SK-N-MC (cell line): Measurements from ENCODE around the gene TDP1.

Source experiments
- DNase-seq: peaks from one replicate; pipeline ENCODE4 v3.0.0-alpha.2; 2011; ENCODE audit warnings: low read depth, low spot score
- H3K27ac ChIP-seq: fragments of 200-600 bp; sonication (generic); 2 replicates; pipeline ENCODE4 v1.5.1; 2016; ENCODE audit warnings: mixed run types
- H3K36me3 ChIP-seq: fragments of 200-600 bp; sonication (generic); 2 replicates; pipeline ENCODE4 v1.6.1; 2017; ENCODE audit warnings: antibody characterized with exemption, low read length, mixed read lengths; ENCODE audit not compliant: insufficient read depth
- H3K4me3 ChIP-seq: fragments of 200-600 bp; sonication (generic); 2 replicates; pipeline ENCODE4 v1.5.1; 2016
- H3K9ac ChIP-seq: fragments of 200-600 bp; sonication (generic); 2 replicates; pipeline ENCODE4 v1.8.0; 2017; ENCODE audit warnings: mixed run types, mixed read lengths; ENCODE audit not compliant: insufficient read length
- H3K9me3 ChIP-seq: fragments of 200-600 bp; sonication (generic); 2 replicates; pipeline ENCODE4 v1.6.1; 2017; ENCODE audit warnings: low read depth, mild to moderate bottlenecking, antibody characterized with exemption, low read length, moderate library complexity, mixed read lengths
- EZH2 ChIP-seq: fragments of 200-600 bp; sonication (generic); IDR thresholded peaks from one replicate; pipeline ENCODE4 v1.6.1; 2017; ENCODE audit warnings: antibody characterized with exemption
- FOXP2 ChIP-seq: optimal IDR thresholded peaks from 2 replicates; pipeline ENCODE3; 2011; ENCODE audit warnings: mild to moderate bottlenecking, moderate library complexity; ENCODE audit not compliant: insufficient read depth; ENCODE audit errors: extremely low read length, control extremely low read depth
- POLR2AphosphoS5 ChIP-seq: IDR thresholded peaks from 2 replicates; pipeline ENCODE4 v1.6.1; 2012; ENCODE audit warnings: mild to moderate bottlenecking, low read depth, low read length, borderline replicate concordance

TDP1 gene

DNA sequence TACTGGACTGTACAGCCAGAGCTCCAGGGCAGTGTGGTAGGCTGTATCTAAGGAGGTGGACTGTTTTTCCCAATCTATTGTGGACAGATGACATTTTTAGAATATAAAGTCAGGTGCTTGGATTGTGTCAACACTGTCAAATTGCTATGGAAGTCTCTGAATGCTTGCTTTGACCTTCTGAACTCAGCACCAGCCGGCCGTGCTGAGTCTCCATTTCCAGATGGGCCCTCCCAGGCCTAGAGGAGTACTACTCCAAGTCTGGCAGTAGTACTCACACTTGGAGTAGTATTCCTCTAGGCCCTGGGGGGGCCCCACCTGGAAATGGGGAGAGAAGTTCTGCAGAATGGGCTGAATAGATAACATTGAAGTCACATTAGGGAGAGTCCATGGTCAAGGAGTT lies 89.9 kb downstream of the TDP1 start:
- H3K9me3 ChIP-seq: no peaks in the 10 kb centered on the region
- H3K4me3 ChIP-seq: no peak overlapping the region
- H3K36me3 ChIP-seq: 0 out of 2 replicates have a peak, but pooled peaks cover 7% of the 10 kb centered on the region
- no peak overlapping the region for H3K9ac ChIP-seq
- H3K27ac ChIP-seq: no peak overlapping the region
- TF ChIP-seq POLR2AphosphoS5 (no peak), EZH2 (no peak), FOXP2 (no peak)
- DNase-seq: no peak

DNA sequence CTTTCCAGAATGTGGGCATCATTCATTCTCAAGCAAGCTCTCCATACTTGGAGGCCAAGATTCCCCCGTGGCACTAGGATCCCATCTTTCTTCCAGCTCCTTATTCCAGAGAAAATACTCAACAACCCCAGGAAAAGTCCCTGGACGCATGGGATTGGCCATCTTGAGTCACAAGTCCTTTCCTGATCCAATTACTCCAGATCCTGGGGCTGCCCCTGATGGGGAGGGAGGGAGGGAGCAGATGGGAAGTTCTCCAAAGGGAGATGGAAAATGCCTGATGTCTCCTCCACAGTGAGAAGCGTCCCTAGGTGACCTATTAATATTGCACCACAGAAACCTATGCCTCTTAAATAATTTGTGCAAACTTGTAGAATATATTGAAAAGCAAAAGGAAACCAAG lies 93.7 kb downstream of the TDP1 start:
- no peak overlapping the region for H3K4me3 ChIP-seq
- H3K27ac ChIP-seq: no peak overlapping the region
- no peak for TF ChIP-seq EZH2
- no peak for TF ChIP-seq FOXP2
- no peak for TF ChIP-seq POLR2AphosphoS5
- no peaks in the 10 kb centered on the region for H3K36me3 ChIP-seq
- no peak for DNase-seq
- no peak overlapping the region for H3K9ac ChIP-seq
- no peaks in the 10 kb centered on the region for H3K9me3 ChIP-seq

DNA sequence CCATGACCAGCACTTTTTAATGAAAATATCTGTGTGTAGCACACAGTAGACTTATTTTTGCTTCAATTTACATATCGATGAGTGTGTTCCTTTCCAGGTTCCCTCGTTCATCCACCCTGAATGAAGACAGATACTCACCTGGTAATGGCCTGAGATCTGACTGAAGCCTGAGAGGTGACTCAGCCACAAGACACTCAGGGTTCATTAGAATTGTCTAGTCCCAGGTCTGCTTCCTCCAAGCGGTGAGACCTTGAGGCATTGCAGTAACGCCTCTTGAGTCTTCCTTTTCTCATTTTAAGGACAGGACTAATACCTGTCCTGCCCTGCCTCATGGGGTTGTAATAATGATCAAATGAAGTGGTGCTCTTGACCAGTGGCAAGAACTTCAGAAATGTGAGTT lies 94.5 kb downstream of the TDP1 start:
- TF ChIP-seq EZH2 (no peak), POLR2AphosphoS5 (no peak), FOXP2 (no peak)
- no peaks in the 10 kb centered on the region for H3K9me3 ChIP-seq
- H3K9ac ChIP-seq: no peak overlapping the region
- DNase-seq: no peak
- H3K27ac ChIP-seq: no peak overlapping the region
- no peak overlapping the region for H3K4me3 ChIP-seq
- no peaks in the 10 kb centered on the region for H3K36me3 ChIP-seq

DNA sequence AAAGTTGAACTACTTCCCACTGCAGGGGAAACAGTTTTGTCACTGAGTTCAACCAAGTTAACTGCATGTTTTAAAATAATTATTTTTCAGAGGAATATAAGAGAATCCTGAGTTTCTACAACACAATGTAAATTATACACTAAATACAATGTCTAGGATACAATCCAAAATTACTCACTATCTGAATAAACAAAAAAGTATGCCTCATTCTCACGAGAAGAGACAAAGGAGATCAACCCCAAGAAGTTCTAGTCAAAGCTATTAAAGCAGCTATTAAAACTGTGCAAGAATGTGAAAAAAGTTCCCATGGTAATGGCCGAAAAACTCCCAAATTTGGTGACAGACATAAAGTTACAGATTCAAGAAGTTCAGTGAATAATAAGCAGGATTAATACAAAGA lies 97.3 kb downstream of the TDP1 start:
- Histone ChIP-seq H3K9ac (no peak overlapping the region), H3K9me3 (no peaks in the 10 kb centered on the region), H3K27ac (no peak overlapping the region), H3K4me3 (no peak overlapping the region), H3K36me3 (no peaks in the 10 kb centered on the region)
- no peak for TF ChIP-seq FOXP2
- no peak for TF ChIP-seq EZH2
- TF ChIP-seq POLR2AphosphoS5: no peak
- DNase-seq: no peak

DNA sequence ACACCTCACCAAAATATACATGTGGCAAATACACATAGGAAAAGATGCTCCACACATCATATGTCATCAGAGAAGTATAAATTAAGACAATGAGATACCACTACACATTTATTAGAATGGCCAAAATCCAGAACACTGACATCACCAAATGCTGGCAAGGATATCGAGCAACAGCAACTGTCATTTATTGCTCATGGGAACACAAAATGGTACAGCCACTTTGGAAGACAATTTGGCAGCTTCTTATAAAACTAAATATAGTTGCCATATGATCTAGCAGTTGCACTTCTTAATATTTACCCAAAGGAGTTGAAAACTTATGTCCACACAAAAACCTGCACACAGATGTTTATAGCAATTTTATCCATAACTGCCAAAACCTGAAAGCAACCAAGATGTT lies 99.1 kb downstream of the TDP1 start:
- DNase-seq: no peak
- H3K36me3 ChIP-seq: no peaks in the 10 kb centered on the region
- H3K9ac ChIP-seq: no peak overlapping the region
- TF ChIP-seq POLR2AphosphoS5 (no peak), EZH2 (no peak), FOXP2 (no peak)
- H3K27ac ChIP-seq: no peak overlapping the region
- H3K9me3 ChIP-seq: 0 out of 2 replicates have a peak, but pooled peaks cover 4% of the 10 kb centered on the region
- no peak overlapping the region for H3K4me3 ChIP-seq

DNA sequence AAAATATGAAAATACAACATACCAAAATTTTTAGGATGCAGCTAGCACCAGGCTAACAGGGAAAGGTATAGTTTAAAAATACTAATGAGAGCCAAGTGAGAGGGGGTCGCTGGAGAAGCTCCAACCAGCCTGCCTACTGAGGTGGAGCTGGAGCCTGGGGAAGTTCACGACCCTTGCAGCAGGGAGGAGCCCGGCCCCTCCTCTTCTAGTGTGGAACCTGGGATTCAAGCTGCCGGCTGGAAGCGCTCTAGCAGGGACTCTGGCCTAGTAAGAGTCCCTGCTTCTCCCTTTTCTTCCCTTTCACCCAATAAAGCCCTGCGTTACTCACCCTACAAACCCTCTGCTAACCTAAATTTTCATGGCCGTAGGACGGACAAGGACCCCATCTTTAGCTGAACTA lies 101.1 kb downstream of the TDP1 start:
- no peak for DNase-seq
- no peak for TF ChIP-seq FOXP2
- no peak for TF ChIP-seq POLR2AphosphoS5
- TF ChIP-seq EZH2: no peak
- no peak overlapping the region for H3K9ac ChIP-seq
- H3K4me3 ChIP-seq: no peak overlapping the region
- 0 out of 2 replicates have a peak, but pooled peaks cover 4% of the 10 kb centered on the region for H3K9me3 ChIP-seq
- no peak overlapping the region for H3K27ac ChIP-seq
- H3K36me3 ChIP-seq: no peaks in the 10 kb centered on the region

DNA sequence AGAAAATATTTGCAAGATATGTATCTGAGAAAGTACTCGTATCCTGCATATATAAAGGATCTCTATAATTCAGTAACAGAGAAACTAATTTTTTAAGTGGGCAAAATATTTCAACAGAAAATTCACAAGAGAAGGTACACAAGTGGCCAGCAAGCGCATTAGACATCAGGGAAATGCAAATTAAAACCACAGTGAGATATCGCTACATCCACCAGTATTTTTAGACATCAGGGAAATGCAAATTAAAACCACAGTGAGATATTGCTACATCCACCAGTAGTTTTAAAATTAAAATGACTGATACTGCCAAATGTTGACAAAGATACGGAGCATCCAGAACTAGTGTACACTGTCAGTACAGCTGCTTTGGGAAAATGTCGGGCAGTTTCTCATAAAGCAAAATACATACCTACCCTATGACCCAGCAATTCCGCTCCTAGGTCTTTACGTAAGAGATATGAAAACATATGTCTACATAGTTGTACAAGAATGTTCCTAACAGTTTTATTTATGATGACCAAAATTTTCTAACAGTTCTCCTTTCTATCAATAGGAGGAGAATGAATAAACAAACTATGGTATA lies 103.2 kb downstream of the TDP1 start:
- no peak for DNase-seq
- no peak for TF ChIP-seq POLR2AphosphoS5
- no peak for TF ChIP-seq EZH2
- no peak for TF ChIP-seq FOXP2
- no peak overlapping the region for H3K9ac ChIP-seq
- H3K36me3 ChIP-seq: no peaks in the 10 kb centered on the region
- H3K9me3 ChIP-seq: 0 out of 2 replicates have a peak, but pooled peaks cover 4% of the 10 kb centered on the region
- no peak overlapping the region for H3K4me3 ChIP-seq
- H3K27ac ChIP-seq: no peak overlapping the region

DNA sequence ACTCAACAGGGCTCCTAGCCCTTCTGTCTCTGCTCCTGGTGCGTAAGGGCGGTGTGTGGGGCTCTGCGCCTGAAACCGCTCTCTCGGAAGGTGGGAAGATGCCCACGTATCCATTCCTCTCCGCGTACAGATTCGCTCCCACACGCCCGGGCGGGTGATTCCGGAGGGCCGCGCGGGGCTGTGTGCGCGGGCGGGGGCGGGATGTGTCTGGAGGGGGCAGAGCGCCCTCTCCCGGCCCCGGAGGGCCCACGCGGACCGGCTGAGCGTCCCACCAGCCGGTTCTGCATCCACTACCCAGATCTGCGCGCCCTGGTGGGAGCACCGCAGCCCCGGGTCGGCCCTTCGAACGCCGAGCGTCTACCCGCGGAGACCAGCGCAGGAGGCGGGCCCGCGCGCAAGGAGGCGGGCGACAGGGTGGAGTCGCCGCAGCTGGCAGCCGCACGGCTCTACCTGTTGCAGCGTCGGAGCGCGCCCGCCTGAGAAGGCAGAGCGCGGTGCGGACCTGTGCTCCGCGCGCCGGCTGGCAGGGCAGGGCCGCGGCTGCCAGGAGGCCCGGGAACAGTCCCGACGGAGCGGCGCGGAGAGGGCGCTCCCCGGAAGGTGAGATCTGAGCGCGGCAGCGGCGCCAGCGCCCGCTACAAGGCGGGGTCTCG lies 104.7 kb downstream of the TDP1 start:
- H3K9ac ChIP-seq: no peak overlapping the region
- TF ChIP-seq EZH2: no peak
- TF ChIP-seq POLR2AphosphoS5: no peak
- TF ChIP-seq FOXP2: no peak
- DNase-seq: no peak
- H3K9me3 ChIP-seq: 0 out of 2 replicates have a peak, but pooled peaks cover 4% of the 10 kb centered on the region
- peak overlapping the region; percentile 74 for H3K4me3 ChIP-seq
- no peak overlapping the region for H3K27ac ChIP-seq
- H3K36me3 ChIP-seq: no peaks in the 10 kb centered on the region

DNA sequence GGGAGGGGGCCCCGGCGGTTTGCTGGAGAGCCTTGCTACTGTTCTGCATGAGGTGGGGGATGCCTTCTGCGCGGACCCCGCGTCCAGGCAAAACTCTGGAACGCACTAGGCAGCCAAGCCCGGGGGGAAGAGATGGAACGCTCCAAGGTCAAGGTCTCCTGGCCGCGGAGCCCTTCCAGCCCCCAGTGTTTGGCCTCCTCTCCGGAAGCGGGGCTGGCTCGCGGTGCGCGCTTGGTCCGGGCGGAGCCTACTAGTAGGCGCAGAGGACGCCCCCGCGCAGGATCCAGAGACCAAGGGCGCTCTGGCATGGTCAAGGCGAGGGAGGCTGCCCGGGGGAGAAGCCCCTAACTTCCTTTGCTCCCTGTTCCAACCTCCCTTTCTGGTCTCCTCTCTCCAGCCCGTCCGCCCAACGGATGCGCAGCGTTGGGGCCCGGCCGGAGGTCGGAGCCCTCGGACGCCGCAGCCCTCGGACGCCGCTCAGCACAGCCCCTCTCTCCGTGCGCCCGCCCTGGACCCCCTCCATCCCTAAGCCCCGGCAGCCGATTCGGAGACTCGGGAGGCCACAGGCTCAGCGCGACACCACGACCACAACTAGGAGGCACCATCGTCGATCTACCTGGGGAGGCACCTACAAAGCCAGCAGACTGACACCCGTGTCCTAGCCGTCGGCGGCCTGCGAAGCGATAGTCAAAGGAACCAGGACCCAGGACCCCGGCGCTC lies 105.4 kb downstream of the TDP1 start:
- TF ChIP-seq POLR2AphosphoS5: no peak
- TF ChIP-seq EZH2: peak; percentile 57
- no peak for TF ChIP-seq FOXP2
- H3K9ac ChIP-seq: no peak overlapping the region
- no peak for DNase-seq
- H3K9me3 ChIP-seq: 0 out of 2 replicates have a peak, but pooled peaks cover 4% of the 10 kb centered on the region
- H3K27ac ChIP-seq: no peak overlapping the region
- peak overlapping the region; percentile 74 for H3K4me3 ChIP-seq
- H3K36me3 ChIP-seq: no peaks in the 10 kb centered on the region
